Measurements from ENCODE around the gene ATP6V0C. TPM values are rescaled to one million over a fixed set of nuclear protein-coding genes. Genes with fewer than 3 reads are reported as not detected.

Gene ATP6V0C
- total and polyA plus RNA-seq, 2 experiments from 2014 or later, result 81.4 to 375 TPM

- Histone ChIP-seq H3K79me2 (peaks cover 50% of the 10 kb centered on the region), H3K27ac (peak within 1 kb of the TSS; percentile 82), H3K4me1 (ENCODE audit: insufficient read depth) (peaks cover 57% of the 10 kb centered on the region), H3K9me3 (ENCODE audit: low read depth) (no peaks in the 10 kb centered on the region), H3K36me3 (replicated peaks; ENCODE audit: insufficient read depth, low read depth) (no peaks in the 10 kb centered on the region), H4K20me1 (ENCODE audit: insufficient read depth, poor library complexity, severe bottlenecking) (peaks cover 23% of the 10 kb centered on the region), H3K27me3 (peaks cover 4% of the 10 kb centered on the region), H3K4me2 (peak within 1 kb of the TSS; percentile 99), H3K9me2 (replicated peaks; ENCODE audit: insufficient read depth) (no peaks in the 10 kb centered on the region), H3K4me3 (peak within 1 kb of the TSS; percentile 83), H2AFZ (peak within 1 kb of the TSS; percentile 73)
- TF ChIP-seq EZH2 (IDR thresholded peaks at IDR 0.05; ENCODE audit: borderline replicate concordance) (no peak), EZH2phosphoT487 (IDR thresholded peaks at IDR 0.05; ENCODE audit: low read depth, severe bottlenecking, unreplicated experiment) (no peak), CTCF (IDR thresholded peaks at IDR 0.05; ENCODE audit: poor library complexity) (no peak)
- DNase-seq (ENCODE audit: low spot score), result peak; percentile 95
- under 1% methylated on average over 23 of the region's 77 CpGs for WGBS (ENCODE audit: low lambda C conversion rate, missing lambda C conversion rate)
Observed at GRCh38 chr16:2474877-2475412, 38.8 kb upstream of the ATP6V0C start, which contains the start of gene TBC1D24. TSS of gene TBC1D24 (plus strand) at chr16:2475127. CDS start at chr16:2496149, 21,022 bp downstream.

- Histone ChIP-seq H2AFZ (peak overlapping the region; percentile 4), H3K9me2 (replicated peaks; ENCODE audit: insufficient read depth) (no peaks in the 10 kb centered on the region), H4K20me1 (ENCODE audit: insufficient read depth, poor library complexity, severe bottlenecking) (peaks cover 30% of the 10 kb centered on the region), H3K4me1 (ENCODE audit: insufficient read depth) (peaks cover 50% of the 10 kb centered on the region), H3K36me3 (replicated peaks; ENCODE audit: insufficient read depth, low read depth) (no peaks in the 10 kb centered on the region), H3K4me3 (peak overlapping the region; percentile 83), H3K4me2 (peak overlapping the region; percentile 99), H3K79me2 (peaks cover 58% of the 10 kb centered on the region), H3K9me3 (ENCODE audit: low read depth) (no peaks in the 10 kb centered on the region), H3K27ac (peak overlapping the region; percentile 72), H3K27me3 (no peaks in the 10 kb centered on the region)
- 13% methylated on average over 34 of the region's 55 CpGs for WGBS (ENCODE audit: low lambda C conversion rate, missing lambda C conversion rate)
- TF ChIP-seq EZH2 (IDR thresholded peaks at IDR 0.05; ENCODE audit: borderline replicate concordance) (no peak), CTCF (IDR thresholded peaks at IDR 0.05; ENCODE audit: poor library complexity) (no peak)
- DNase-seq (ENCODE audit: low spot score), result peak; percentile 64
Observed at GRCh38 chr16:2475413-2476344, 38.1 kb upstream of the ATP6V0C start.

- no peak overlapping the region for H2AFZ ChIP-seq
- DNase-seq (ENCODE audit: low spot score), result no peak
- H3K36me3 ChIP-seq (replicated peaks; ENCODE audit: insufficient read depth, low read depth), result no peaks in the 10 kb centered on the region
- 81% methylated on average over 9 of the region's 9 CpGs for WGBS (ENCODE audit: low lambda C conversion rate, missing lambda C conversion rate)
- H3K4me1 ChIP-seq (ENCODE audit: insufficient read depth), result peaks cover 44% of the 10 kb centered on the region
- H3K79me2 ChIP-seq, result peaks cover 64% of the 10 kb centered on the region
- no peaks in the 10 kb centered on the region for H3K9me3 ChIP-seq (ENCODE audit: low read depth)
- H4K20me1 ChIP-seq (ENCODE audit: insufficient read depth, poor library complexity, severe bottlenecking), result peaks cover 30% of the 10 kb centered on the region
- H3K4me2 ChIP-seq, result peak overlapping the region; percentile 99
- peak overlapping the region; percentile 72 for H3K27ac ChIP-seq
- TF ChIP-seq EZH2 (IDR thresholded peaks at IDR 0.05; ENCODE audit: borderline replicate concordance), result no peak
- TF ChIP-seq EZH2phosphoT487 (IDR thresholded peaks at IDR 0.05; ENCODE audit: low read depth, severe bottlenecking, unreplicated experiment), result no peak
- TF ChIP-seq CTCF (IDR thresholded peaks at IDR 0.05; ENCODE audit: poor library complexity), result no peak
- no peaks in the 10 kb centered on the region for H3K9me2 ChIP-seq (replicated peaks; ENCODE audit: insufficient read depth)
- no peaks in the 10 kb centered on the region for H3K27me3 ChIP-seq
- no peak overlapping the region for H3K4me3 ChIP-seq
Observed at GRCh38 chr16:2476345-2476720, 37.4 kb upstream of the ATP6V0C start.
